ENCODE data around the gene AGRN.

- TF ChIP-seq, protein P1, sequence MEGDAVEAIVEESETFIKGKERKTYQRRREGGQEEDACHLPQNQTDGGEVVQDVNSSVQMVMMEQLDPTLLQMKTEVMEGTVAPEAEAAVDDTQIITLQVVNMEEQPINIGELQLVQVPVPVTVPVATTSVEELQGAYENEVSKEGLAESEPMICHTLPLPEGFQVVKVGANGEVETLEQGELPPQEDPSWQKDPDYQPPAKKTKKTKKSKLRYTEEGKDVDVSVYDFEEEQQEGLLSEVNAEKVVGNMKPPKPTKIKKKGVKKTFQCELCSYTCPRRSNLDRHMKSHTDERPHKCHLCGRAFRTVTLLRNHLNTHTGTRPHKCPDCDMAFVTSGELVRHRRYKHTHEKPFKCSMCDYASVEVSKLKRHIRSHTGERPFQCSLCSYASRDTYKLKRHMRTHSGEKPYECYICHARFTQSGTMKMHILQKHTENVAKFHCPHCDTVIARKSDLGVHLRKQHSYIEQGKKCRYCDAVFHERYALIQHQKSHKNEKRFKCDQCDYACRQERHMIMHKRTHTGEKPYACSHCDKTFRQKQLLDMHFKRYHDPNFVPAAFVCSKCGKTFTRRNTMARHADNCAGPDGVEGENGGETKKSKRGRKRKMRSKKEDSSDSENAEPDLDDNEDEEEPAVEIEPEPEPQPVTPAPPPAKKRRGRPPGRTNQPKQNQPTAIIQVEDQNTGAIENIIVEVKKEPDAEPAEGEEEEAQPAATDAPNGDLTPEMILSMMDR (IDR thresholded peaks at IDR 0.05 in 2 of 3, conservative IDR thresholded peaks at IDR 0.05 in 1 of 3; ENCODE audit: borderline replicate concordance in 1 of 3, insufficient read depth in 1 of 3, low read depth in 2 of 3, low read length in 2 of 3) = no peak
- no peak for TF ChIP-seq POLR2A (IDR thresholded peaks at IDR 0.05; ENCODE audit: borderline replicate concordance, extremely low read depth, insufficient read depth, insufficient read length)
- TF ChIP-seq CEBPB (IDR thresholded peaks at IDR 0.05; ENCODE audit: low read depth) = no peak
- TF ChIP-seq, protein P2, sequence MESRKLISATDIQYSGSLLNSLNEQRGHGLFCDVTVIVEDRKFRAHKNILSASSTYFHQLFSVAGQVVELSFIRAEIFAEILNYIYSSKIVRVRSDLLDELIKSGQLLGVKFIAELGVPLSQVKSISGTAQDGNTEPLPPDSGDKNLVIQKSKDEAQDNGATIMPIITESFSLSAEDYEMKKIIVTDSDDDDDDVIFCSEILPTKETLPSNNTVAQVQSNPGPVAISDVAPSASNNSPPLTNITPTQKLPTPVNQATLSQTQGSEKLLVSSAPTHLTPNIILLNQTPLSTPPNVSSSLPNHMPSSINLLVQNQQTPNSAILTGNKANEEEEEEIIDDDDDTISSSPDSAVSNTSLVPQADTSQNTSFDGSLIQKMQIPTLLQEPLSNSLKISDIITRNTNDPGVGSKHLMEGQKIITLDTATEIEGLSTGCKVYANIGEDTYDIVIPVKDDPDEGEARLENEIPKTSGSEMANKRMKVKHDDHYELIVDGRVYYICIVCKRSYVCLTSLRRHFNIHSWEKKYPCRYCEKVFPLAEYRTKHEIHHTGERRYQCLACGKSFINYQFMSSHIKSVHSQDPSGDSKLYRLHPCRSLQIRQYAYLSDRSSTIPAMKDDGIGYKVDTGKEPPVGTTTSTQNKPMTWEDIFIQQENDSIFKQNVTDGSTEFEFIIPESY (IDR thresholded peaks at IDR 0.05; ENCODE audit: extremely low read depth, insufficient replicate concordance, low read length) = no peak
- no peak for TF ChIP-seq ZFX (IDR thresholded peaks at IDR 0.05)
- no peak for TF ChIP-seq POLR2AphosphoS5 (IDR thresholded peaks at IDR 0.05; ENCODE audit: low read depth, low read length)
- TF ChIP-seq EGR1 (IDR thresholded peaks at IDR 0.05; ENCODE audit: low read depth) = no peak
- no peak for TF ChIP-seq SP1 (IDR thresholded peaks at IDR 0.05; ENCODE audit: low read depth)
- TF ChIP-seq EZH2 (IDR thresholded peaks at IDR 0.05) = no peak
- TF ChIP-seq, protein P3, sequence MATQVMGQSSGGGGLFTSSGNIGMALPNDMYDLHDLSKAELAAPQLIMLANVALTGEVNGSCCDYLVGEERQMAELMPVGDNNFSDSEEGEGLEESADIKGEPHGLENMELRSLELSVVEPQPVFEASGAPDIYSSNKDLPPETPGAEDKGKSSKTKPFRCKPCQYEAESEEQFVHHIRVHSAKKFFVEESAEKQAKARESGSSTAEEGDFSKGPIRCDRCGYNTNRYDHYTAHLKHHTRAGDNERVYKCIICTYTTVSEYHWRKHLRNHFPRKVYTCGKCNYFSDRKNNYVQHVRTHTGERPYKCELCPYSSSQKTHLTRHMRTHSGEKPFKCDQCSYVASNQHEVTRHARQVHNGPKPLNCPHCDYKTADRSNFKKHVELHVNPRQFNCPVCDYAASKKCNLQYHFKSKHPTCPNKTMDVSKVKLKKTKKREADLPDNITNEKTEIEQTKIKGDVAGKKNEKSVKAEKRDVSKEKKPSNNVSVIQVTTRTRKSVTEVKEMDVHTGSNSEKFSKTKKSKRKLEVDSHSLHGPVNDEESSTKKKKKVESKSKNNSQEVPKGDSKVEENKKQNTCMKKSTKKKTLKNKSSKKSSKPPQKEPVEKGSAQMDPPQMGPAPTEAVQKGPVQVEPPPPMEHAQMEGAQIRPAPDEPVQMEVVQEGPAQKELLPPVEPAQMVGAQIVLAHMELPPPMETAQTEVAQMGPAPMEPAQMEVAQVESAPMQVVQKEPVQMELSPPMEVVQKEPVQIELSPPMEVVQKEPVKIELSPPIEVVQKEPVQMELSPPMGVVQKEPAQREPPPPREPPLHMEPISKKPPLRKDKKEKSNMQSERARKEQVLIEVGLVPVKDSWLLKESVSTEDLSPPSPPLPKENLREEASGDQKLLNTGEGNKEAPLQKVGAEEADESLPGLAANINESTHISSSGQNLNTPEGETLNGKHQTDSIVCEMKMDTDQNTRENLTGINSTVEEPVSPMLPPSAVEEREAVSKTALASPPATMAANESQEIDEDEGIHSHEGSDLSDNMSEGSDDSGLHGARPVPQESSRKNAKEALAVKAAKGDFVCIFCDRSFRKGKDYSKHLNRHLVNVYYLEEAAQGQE (IDR thresholded peaks at IDR 0.05; ENCODE audit: low read depth) = no peak
- no peak for TF ChIP-seq ELF1 (IDR thresholded peaks at IDR 0.05; ENCODE audit: borderline replicate concordance, low read depth)
- no peak for TF ChIP-seq EZH2phosphoT487 (IDR thresholded peaks at IDR 0.05; ENCODE audit: borderline replicate concordance)
- TF ChIP-seq RAD21 (IDR thresholded peaks at IDR 0.05; ENCODE audit: low read depth) = no peak
Measured at GRCh38 chr1:980137-980571, 39.8 kb upstream of the AGRN start.

Measured in HCT116 (cell line).